MV-4-11 (cell line): ENCODE data around the gene PILRA.
"Not testable (repeated sequence)": the region's sequence is repeated elsewhere in the genome, so short reads cannot be mapped to it uniquely, and the experiment has no call there.

Source experiments
- DNase-seq: peaks from one replicate; lab custom pipeline; 2025; lab: John Stamatoyannopoulos, UW

The PILRA gene

GRCh38 chr7:100434297-100435144 is 61.2 kb downstream of the PILRA start:
- no peak for DNase-seq

GRCh38 chr7:100435401-100436304 is 62.4 kb downstream of the PILRA start:
- DNase-seq, result peak; percentile 13

- no peak for DNase-seq
Observed at GRCh38 chr7:100437150-100438100, 64.1 kb downstream of the PILRA start.

- DNase-seq, result no peak
Observed at GRCh38 chr7:100438172-100438571, 64.9 kb downstream of the PILRA start.

- DNase-seq, result not testable (repeated sequence)
Observed at GRCh38 chr7:100438731-100439130, 65.4 kb downstream of the PILRA start.

GRCh38 chr7:100439244-100439643 is 66.0 kb downstream of the PILRA start:
- DNase-seq, result not testable (repeated sequence)

GRCh38 chr7:100441641-100442535 is 68.6 kb downstream of the PILRA start:
- DNase-seq, result no peak

- no peak for DNase-seq
Observed at GRCh38 chr7:100443096-100443840, 70.0 kb downstream of the PILRA start.

GRCh38 chr7:100444311-100445278 is 71.3 kb downstream of the PILRA start:
- DNase-seq, result peak; percentile 70

- DNase-seq, result no peak
Observed at GRCh38 chr7:100446040-100446439, 72.8 kb downstream of the PILRA start.

- DNase-seq, result not testable (repeated sequence)
Observed at GRCh38 chr7:100447363-100447762, 74.1 kb downstream of the PILRA start.

- no peak for DNase-seq
Observed at GRCh38 chr7:100449190-100449795, 76.0 kb downstream of the PILRA start.
